AG04449 (cell line): ENCODE measurements around the gene TUBG1.

Experiments used
- CTCF ChIA-PET: fragments of 350-600 bp; formaldehyde crosslinking; extraction: SDS; loops from one replicate; lab custom pipeline; 2021; ENCODE audit warnings: antibody characterized with exemption; lab: Yijun Ruan, JAX
- POLR2A ChIA-PET: fragments of 400-600, 350-600 bp; formaldehyde crosslinking; extraction: SDS; loops from one replicate; lab custom pipeline; 2020; ENCODE audit warnings: antibody characterized with exemption, inconsistent platforms; lab: Yijun Ruan, JAX
- DNase-seq: peaks from one replicate; pipeline ENCODE4 v3.0.0-alpha.2; 2010; ENCODE audit warnings: low read depth, low spot score
- H3K4me3 ChIP-seq: 2 replicates; pipeline ENCODE4 v1.5.1; 2011; ENCODE audit warnings: low read depth, mild to moderate bottlenecking, control low read depth, low read length
- TF ChIP-seq, protein P1 (sequence below): IDR thresholded peaks from one replicate; pipeline ENCODE4 v1.5.1; 2011; ENCODE audit warnings: mild to moderate bottlenecking, moderate library complexity, low read length, control low read depth, inconsistent platforms; ENCODE audit not compliant: insufficient read depth; ENCODE audit errors: missing control alignments

Gene TUBG1

GRCh38 chr17:42577140-42577531, 32.3 kb upstream of the TUBG1 start:
- ChIA-PET CTCF (interaction anchor here (0.7 to 6.2 kb wide), 17 partner anchors 8 to 265 kb away, joined by 3 to 120 read pairs (median 18); partner anchors contain the start of genes CCR10, CNTNAP1, MLX and PLEKHH3), POLR2A (interaction anchor here (0.6 to 2.9 kb wide), 8 partner anchors 10 to 157 kb away, joined by 3 to 20 read pairs (median 6); partner anchors contain the start of genes CAVIN1, MLX, PLEKHH3 and RETREG3)
- no peak for DNase-seq
- peak overlapping the region; percentile 91 for H3K4me3 ChIP-seq
- TF ChIP-seq, protein P1, sequence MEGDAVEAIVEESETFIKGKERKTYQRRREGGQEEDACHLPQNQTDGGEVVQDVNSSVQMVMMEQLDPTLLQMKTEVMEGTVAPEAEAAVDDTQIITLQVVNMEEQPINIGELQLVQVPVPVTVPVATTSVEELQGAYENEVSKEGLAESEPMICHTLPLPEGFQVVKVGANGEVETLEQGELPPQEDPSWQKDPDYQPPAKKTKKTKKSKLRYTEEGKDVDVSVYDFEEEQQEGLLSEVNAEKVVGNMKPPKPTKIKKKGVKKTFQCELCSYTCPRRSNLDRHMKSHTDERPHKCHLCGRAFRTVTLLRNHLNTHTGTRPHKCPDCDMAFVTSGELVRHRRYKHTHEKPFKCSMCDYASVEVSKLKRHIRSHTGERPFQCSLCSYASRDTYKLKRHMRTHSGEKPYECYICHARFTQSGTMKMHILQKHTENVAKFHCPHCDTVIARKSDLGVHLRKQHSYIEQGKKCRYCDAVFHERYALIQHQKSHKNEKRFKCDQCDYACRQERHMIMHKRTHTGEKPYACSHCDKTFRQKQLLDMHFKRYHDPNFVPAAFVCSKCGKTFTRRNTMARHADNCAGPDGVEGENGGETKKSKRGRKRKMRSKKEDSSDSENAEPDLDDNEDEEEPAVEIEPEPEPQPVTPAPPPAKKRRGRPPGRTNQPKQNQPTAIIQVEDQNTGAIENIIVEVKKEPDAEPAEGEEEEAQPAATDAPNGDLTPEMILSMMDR: no peak

DNA sequence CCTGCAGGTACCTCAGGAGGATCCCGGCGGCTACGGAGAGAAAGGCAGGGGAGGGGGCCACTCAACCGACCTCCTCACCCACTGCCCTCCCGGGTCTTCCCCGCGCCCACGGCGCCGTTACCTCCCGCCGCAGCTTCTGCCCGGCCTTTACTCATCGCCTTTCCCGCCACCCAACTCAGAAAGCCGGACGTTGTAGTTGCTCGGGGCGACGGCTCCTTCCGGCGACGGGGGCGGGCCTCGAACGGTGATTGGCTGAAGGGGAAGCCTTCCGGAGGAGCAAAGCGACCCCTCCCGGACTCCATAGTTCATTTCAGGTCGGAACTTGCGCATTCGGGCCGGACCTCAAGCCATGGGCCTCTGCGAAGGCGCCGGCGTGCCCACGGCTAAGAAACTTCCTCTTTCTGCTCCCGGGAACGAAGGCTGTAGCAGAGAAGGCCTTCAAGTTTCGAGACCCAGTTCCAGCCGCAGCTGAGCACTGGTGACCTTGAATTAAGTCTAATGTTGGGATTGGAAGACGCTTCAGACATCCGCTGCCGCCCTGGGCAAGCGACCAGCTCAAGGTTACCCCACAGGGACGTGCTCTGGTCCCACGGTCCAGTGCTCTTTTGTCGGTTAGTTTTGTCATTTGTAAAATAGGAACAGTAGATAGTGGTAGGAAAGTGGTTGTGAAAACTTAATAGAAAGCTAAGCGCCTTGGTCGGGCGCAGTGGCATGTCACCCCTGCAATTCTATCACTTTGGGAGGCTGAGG, 31.8 kb upstream of the TUBG1 start, which contains the start of gene PSMC3IP:
Gene PSMC3IP (minus strand): TSS at position 198 of the 750 bp plus-strand sequence. CDS start 43 bp downstream, at position 155.
- CTCF ChIA-PET: interaction anchor here (0.7 to 6.2 kb wide), 48 partner anchors 8 to 421 kb away, joined by 3 to 120 read pairs (median 5); partner anchors contain the start of genes BECN1, CCR10, CNTNAP1 and MLX
- TF ChIP-seq, protein P1: peak; percentile 68
- POLR2A ChIA-PET: interaction anchor here (0.6 to 2.9 kb wide), 11 partner anchors 10 to 203 kb away, joined by 3 to 20 read pairs (median 5); partner anchors contain the start of genes CAVIN1, MLX, PLEKHH3 and RETREG3
- peak within 1 kb of the TSS; percentile 91 for H3K4me3 ChIP-seq
- DNase-seq: peak; percentile 65

- ChIA-PET POLR2A (interaction anchor here (0.5 to 2.9 kb wide), 14 partner anchors 11 to 372 kb away, joined by 3 to 20 read pairs (median 5); partner anchors contain the start of genes CAVIN1, MLX, PLEKHH3 and RETREG3), CTCF (interaction anchor here (0.5 to 6.2 kb wide), 53 partner anchors 9 to 420 kb away, joined by 3 to 120 read pairs (median 5); partner anchors contain the start of genes BECN1, CCR10, CNTNAP1 and MLX)
- TF ChIP-seq, protein P1: peak; percentile 73
- peak overlapping the region; percentile 91 for H3K4me3 ChIP-seq
- no peak for DNase-seq
These were observed 31.1 kb upstream of the TUBG1 start for GRCh38 chr17:42578282-42578869.

DNA sequence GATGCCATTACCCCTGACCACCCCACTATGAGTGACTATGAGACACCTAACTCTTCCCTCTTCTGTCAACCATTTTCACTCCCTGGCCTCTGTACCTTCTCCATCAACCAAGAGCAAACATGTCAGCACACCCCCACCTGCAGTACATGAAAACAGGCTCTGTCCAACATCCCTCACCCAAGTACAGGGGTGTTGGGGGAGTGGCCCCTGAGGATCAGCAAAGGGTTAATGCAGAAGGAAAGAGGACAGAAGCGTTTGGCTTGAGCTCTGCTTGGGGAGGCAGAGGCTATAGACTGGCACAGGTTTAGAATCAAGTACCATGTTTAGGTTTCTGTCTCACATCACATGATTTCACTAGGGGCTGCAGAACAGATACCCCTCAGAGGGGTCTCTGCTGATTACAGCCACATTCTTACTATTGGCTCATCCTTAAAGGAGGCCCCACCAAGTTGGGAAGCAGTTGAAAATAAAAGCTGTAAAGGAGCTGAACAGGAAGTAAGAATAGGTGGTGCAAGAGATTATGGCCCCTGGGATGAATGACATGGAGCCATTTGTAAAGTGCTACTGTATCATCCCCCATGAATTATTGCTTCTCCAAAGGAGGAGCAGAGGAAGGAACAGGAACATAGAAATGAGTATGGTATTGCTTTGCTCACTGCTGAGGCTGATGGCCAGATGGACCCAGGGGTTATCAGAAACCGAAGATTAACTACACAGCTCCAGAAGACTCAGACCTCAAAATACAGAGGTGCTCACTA, 29.5 kb upstream of the TUBG1 start:
- DNase-seq: no peak
- POLR2A ChIA-PET: no interaction called here
- H3K4me3 ChIP-seq: no peak overlapping the region
- CTCF ChIA-PET: interaction anchor here (0.5 to 6.2 kb wide), 11 partner anchors 8 to 235 kb away, joined by 3 to 120 read pairs (median 15); partner anchors contain the start of genes CCR10, CNTNAP1, MLX and PLEKHH3
- TF ChIP-seq, protein P1: no peak

- POLR2A ChIA-PET: no interaction called here
- CTCF ChIA-PET: interaction anchor here (2.2 to 5.0 kb wide), 3 partner anchors 27 to 102 kb away, joined by 8 to 42 read pairs (median 10); partner anchors contain the start of genes CNTNAP1, RETREG3 and TUBG1
- no peak for DNase-seq
- no peak overlapping the region for H3K4me3 ChIP-seq
- TF ChIP-seq, protein P1: no peak
These were observed 27.7 kb upstream of the TUBG1 start for GRCh38 chr17:42581744-42582270.
